ENCODE measurements around the gene PCDH20. TPM values are rescaled to one million over a fixed set of nuclear protein-coding genes. Genes with fewer than 3 reads are reported as not detected.

Gene PCDH20
- total RNA-seq, 4 donors from 2014 or later = 0.16 to 1.0 (median 0.48) TPM

- Histone ChIP-seq H3K4me1 (no peaks in the 10 kb centered on the region), H3K27me3 (no peaks in the 10 kb centered on the region), H3K27ac (no peak overlapping the region), H3K9me3 (no peaks in the 10 kb centered on the region), H3K4me3 (no peak overlapping the region), H3K36me3 (no peaks in the 10 kb centered on the region)
- intact Hi-C loops (cut with DNase I; ENCODE audit: low total_unique reads) (no loop called here), in situ Hi-C loops (cut with MboI; ENCODE audit: low sequenced_read_pairs in 4 of 4) (no loop called here)
- ATAC-seq = no peak
- DNase-seq = no peak
- TF ChIP-seq POLR2A (IDR thresholded peaks at IDR 0.05) = no peak
- no peak for TF ChIP-seq CTCF (IDR thresholded peaks at IDR 0.05 in 4 of 5, conservative IDR thresholded peaks at IDR 0.05 in 1 of 5)
These were observed 8.3 kb upstream of the PCDH20 start for GRCh38 chr13:61423915-61424314.

- Histone ChIP-seq H3K4me3 (no peak overlapping the region), H3K36me3 (no peaks in the 10 kb centered on the region), H3K4me1 (peaks cover 0 to 8% of the 10 kb centered on the region in 2 donors), H3K27me3 (peaks cover 0 to 14% (median 12%) of the 10 kb centered on the region in 3 donors), H3K9me3 (no peaks in the 10 kb centered on the region), H3K27ac (no peak overlapping the region)
- in situ Hi-C loops (cut with MboI; ENCODE audit: low sequenced_read_pairs in 4 of 4) (no loop called here), intact Hi-C loops (cut with DNase I; ENCODE audit: low total_unique reads) (loop anchor here (10.0 kb wide), 1 partner anchor 282 kb away; no protein-coding TSS in a partner anchor)
- ATAC-seq (no peak), DNase-seq (no peak)
- TF ChIP-seq POLR2A (IDR thresholded peaks at IDR 0.05) (no peak), CTCF (IDR thresholded peaks at IDR 0.05 in 4 of 5, conservative IDR thresholded peaks at IDR 0.05 in 1 of 5) (no peak)
These were observed 1.5 kb upstream of the PCDH20 start for GRCh38 chr13:61417086-61417570.

- peak overlapping the region; percentile 33 to 44 (median 42) for H3K4me3 ChIP-seq
- H3K27ac ChIP-seq = no peak overlapping the region
- H3K4me1 ChIP-seq = peaks cover 0 to 8% of the 10 kb centered on the region in 2 donors
- no peaks in the 10 kb centered on the region for H3K36me3 ChIP-seq
- TF ChIP-seq CTCF (IDR thresholded peaks at IDR 0.05 in 4 of 5, conservative IDR thresholded peaks at IDR 0.05 in 1 of 5) (no peak), POLR2A (IDR thresholded peaks at IDR 0.05) (no peak)
- in situ Hi-C loops (cut with MboI; ENCODE audit: low sequenced_read_pairs in 4 of 4) (no loop called here), intact Hi-C loops (cut with DNase I; ENCODE audit: low total_unique reads) (loop anchor here (10.0 kb wide), 1 partner anchor 280 kb away; no protein-coding TSS in a partner anchor)
- ATAC-seq (peak in 1 of 2 donors; percentile 56), DNase-seq (no peak)
- peaks cover 0 to 15% (median 14%) of the 10 kb centered on the region in 3 donors for H3K27me3 ChIP-seq
- no peaks in the 10 kb centered on the region for H3K9me3 ChIP-seq
These were observed 459 bp downstream of the PCDH20 start for GRCh38 chr13:61415058-61415721.

GRCh38 chr13:61414686-61415057, 977 bp downstream of the PCDH20 start:
- Histone ChIP-seq H3K4me1 (peaks cover 0 to 8% of the 10 kb centered on the region in 2 donors), H3K27ac (no peak overlapping the region), H3K9me3 (no peaks in the 10 kb centered on the region), H3K4me3 (peak overlapping the region; percentile 33 to 44 (median 42)), H3K36me3 (no peaks in the 10 kb centered on the region), H3K27me3 (peaks cover 0 to 15% (median 14%) of the 10 kb centered on the region in 3 donors)
- in situ Hi-C loops (cut with MboI; ENCODE audit: low sequenced_read_pairs in 4 of 4) = no loop called here
- TF ChIP-seq POLR2A (IDR thresholded peaks at IDR 0.05) (no peak), CTCF (IDR thresholded peaks at IDR 0.05 in 4 of 5, conservative IDR thresholded peaks at IDR 0.05 in 1 of 5) (no peak)
- intact Hi-C loops (cut with DNase I; ENCODE audit: low total_unique reads) = loop anchor here (10.0 kb wide), 1 partner anchor 280 kb away; no protein-coding TSS in a partner anchor
- ATAC-seq (no peak), DNase-seq (no peak)

Measured in gastrocnemius medialis (tissue), 4 donors.